ENCODE measurements around the gene WDR45. TPM values are rescaled to one million over a fixed set of nuclear protein-coding genes. Genes with fewer than 3 reads are reported as not detected.
"Not testable (repeated sequence)": the region's sequence is repeated elsewhere in the genome, so short reads cannot be mapped to it uniquely, and the experiment has no call there.

The WDR45 gene
- 100 to 1,000 TPM in 1 of 4 donors, 10 to 100 TPM in 3; 65.8 to 122 (median 86.8) TPM for total RNA-seq

DNA sequence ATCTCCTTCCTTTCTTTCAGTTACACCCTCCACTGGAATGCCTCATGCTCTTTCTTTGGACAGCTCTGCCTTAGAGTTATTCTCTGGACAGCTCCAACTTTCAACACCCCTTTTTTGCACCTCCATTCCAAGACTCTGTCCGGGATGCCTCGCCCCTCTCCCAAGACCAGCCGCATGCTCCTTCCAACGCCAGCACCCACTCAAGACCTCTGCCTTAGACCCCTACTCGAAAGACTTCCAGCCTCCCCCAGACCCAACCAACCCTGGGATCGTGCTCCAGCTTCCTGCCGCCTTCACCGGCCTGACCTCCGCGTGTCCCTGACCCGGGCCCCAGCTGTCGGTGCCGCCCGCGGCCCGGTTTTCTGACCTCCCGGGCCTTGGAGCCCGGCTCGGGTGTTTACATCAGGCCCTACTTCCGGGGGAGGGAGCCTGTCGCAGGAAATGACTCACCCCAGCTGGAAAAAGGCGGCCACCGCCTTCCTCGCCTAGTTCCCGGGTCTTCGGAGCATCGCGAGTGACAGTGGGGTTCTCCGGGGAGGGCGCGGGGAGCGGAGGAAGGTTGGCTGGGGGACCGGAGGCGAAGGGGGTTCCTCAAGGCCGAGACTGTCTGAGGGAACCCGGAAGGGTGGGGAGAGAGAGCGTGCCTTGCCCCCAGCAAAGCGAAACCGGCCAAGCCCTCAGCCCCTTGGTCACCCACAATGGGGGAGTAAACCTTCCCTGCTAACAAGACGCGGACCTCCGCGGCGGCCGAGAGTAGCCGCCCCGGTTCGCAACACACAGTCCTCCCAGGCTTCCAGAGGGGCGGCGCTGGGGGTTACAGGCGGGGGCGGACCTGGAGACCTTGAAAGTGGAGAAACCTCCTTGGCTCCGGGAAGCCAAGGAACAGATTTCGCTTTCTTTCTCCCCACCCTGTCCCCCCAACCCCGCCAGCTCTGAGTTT is at the start of gene WDR45:
Gene WDR45 (minus strand): TSS at position 399 of the 940 bp plus-strand sequence. CDS start 1,792 bp downstream, outside the sequence.
- Histone ChIP-seq H3K36me3 (peaks cover 5% of the 10 kb centered on the region), H3K27ac (peak within 1 kb of the TSS; percentile 94), H3K4me3 (peak within 1 kb of the TSS; percentile 61), H3K9me3 (no peaks in the 10 kb centered on the region), H3K27me3 (no peaks in the 10 kb centered on the region), H3K4me1 (peaks cover 9% of the 10 kb centered on the region)
- peak; percentile 50 to 65 for TF ChIP-seq POLR2A (IDR thresholded peaks at IDR 0.05)
- TF ChIP-seq, protein P1, sequence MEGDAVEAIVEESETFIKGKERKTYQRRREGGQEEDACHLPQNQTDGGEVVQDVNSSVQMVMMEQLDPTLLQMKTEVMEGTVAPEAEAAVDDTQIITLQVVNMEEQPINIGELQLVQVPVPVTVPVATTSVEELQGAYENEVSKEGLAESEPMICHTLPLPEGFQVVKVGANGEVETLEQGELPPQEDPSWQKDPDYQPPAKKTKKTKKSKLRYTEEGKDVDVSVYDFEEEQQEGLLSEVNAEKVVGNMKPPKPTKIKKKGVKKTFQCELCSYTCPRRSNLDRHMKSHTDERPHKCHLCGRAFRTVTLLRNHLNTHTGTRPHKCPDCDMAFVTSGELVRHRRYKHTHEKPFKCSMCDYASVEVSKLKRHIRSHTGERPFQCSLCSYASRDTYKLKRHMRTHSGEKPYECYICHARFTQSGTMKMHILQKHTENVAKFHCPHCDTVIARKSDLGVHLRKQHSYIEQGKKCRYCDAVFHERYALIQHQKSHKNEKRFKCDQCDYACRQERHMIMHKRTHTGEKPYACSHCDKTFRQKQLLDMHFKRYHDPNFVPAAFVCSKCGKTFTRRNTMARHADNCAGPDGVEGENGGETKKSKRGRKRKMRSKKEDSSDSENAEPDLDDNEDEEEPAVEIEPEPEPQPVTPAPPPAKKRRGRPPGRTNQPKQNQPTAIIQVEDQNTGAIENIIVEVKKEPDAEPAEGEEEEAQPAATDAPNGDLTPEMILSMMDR (IDR thresholded peaks at IDR 0.05): no peak
- TF ChIP-seq EP300 (IDR thresholded peaks at IDR 0.05): no peak
- no peak for TF ChIP-seq POLR2AphosphoS5 (IDR thresholded peaks at IDR 0.05)
- DNase-seq (ENCODE audit: low spot score in 2 of 2): peak; percentile 86 to 87
- WGBS: 38% methylated on average over 43 of the region's 55 CpGs

DNA sequence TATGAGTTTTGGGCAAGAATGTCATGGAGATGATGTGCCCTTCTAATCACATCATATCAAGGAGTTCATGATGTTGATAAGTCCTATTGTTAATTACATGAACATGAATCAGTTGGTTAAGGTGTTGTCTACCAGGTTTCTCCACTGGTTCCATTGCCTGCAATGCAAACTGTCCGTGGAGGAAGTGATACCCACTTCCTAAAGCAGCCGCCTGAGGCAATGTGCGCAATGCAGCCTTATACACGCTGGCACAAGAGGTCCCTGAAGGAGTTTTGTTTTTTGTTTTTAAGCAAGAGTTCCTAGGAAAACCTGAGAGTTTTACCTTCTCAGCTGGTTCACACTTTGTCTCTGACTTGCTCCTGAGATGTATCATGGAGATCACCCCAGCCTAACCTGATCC is 49.7 kb upstream of the WDR45 start:
- WGBS: 76% methylated on average over 4 of the region's 4 CpGs
- H3K4me3 ChIP-seq: no peak overlapping the region
- no peak for DNase-seq (ENCODE audit: low spot score in 2 of 2)
- TF ChIP-seq, protein P1 (IDR thresholded peaks at IDR 0.05): no peak
- H3K9me3 ChIP-seq: no peaks in the 10 kb centered on the region
- H3K27ac ChIP-seq: no peak overlapping the region
- no peaks in the 10 kb centered on the region for H3K36me3 ChIP-seq
- H3K27me3 ChIP-seq: no peaks in the 10 kb centered on the region
- no peaks in the 10 kb centered on the region for H3K4me1 ChIP-seq

DNA sequence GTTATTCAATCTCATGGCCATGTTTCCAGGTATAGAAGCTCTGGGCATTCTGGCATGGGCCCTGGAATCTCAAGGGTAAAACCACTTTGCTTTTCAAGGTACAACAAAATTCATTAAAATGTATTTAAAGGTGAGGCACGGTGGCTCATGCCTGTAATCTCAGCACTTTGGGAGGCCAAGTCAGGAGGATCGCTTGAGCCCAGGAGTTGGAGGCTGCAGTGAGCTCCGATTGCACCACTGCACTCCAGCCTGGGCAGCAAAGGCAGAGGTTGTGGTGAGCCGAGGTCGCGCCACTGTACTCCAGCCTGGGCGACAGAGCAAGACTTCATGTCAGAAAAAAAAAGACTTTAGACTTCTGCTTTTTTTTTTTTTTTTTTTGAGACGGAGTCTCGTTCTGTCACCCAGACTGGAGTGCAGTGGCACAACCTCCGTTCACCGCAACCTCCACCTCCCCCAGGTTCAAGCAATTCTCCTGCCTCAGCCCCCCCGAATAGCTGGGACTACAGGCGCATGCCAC is 48.1 kb upstream of the WDR45 start:
- H3K4me1 ChIP-seq; H3K4me3 ChIP-seq; H3K27me3 ChIP-seq; H3K36me3 ChIP-seq; H3K9me3 ChIP-seq; H3K27ac ChIP-seq; DNase-seq (ENCODE audit: low spot score in 2 of 2): not testable (repeated sequence)
- 85% methylated on average over 13 of the region's 13 CpGs for WGBS

DNA sequence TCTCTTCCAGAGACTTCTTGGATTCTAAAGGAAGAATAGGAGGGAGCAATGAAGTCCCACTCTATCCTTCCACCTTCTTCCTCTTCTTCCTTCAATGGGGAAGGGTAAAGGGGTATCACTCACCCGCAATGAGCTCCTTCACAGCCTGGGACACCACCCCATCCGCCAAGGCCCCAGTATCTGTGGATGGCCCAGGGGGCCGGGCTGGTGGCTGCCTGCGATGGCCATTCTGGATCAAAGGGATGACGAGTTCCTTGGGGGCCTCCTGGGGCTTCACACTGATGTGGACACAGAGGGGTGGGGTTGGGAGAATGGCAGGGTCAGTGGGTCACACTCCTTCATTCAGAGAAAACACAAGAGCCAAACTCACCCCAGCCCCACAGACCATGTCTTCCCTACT is 42.8 kb upstream of the WDR45 start:
- H3K27ac ChIP-seq: no peak overlapping the region
- H3K27me3 ChIP-seq: no peaks in the 10 kb centered on the region
- H3K4me3 ChIP-seq: peak overlapping the region; percentile 68
- no peaks in the 10 kb centered on the region for H3K9me3 ChIP-seq
- no peak for TF ChIP-seq POLR2AphosphoS5 (IDR thresholded peaks at IDR 0.05)
- peaks cover 11% of the 10 kb centered on the region for H3K4me1 ChIP-seq
- 93% methylated on average over 4 of the region's 5 CpGs for WGBS
- DNase-seq (ENCODE audit: low spot score in 2 of 2): no peak
- H3K36me3 ChIP-seq: peaks cover 21% of the 10 kb centered on the region

DNA sequence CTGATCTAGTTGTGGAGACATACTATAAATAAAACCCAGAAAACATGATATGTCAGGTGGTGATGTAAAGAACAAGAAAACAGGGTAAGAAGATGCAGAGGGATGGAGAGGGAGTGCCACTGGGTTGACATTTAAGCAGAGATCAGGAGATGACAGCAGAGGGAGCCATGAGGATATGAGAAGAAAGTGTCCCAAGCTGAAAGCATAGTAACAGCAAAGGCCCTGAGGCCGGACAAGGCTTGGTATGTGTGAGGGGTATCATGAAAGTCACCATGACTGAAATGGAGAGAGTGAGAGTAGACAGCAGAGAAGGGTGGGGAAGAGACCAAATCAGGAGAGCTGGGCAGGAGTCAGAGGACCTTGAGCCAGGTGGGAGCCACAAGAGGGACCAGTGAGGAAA is 40.4 kb upstream of the WDR45 start:
- TF ChIP-seq EP300 (IDR thresholded peaks at IDR 0.05) (no peak), POLR2AphosphoS5 (IDR thresholded peaks at IDR 0.05) (no peak), POLR2A (IDR thresholded peaks at IDR 0.05) (no peak)
- TF ChIP-seq, protein P1 (IDR thresholded peaks at IDR 0.05): no peak
- DNase-seq (ENCODE audit: low spot score in 2 of 2): no peak
- H3K27me3 ChIP-seq: no peaks in the 10 kb centered on the region
- H3K4me3 ChIP-seq: no peak overlapping the region
- no peaks in the 10 kb centered on the region for H3K9me3 ChIP-seq
- H3K4me1 ChIP-seq: peaks cover 11% of the 10 kb centered on the region
- H3K27ac ChIP-seq: no peak overlapping the region
- peaks cover 42% of the 10 kb centered on the region for H3K36me3 ChIP-seq
- 77% methylated on average over 1 of the region's 1 CpG for WGBS

DNA sequence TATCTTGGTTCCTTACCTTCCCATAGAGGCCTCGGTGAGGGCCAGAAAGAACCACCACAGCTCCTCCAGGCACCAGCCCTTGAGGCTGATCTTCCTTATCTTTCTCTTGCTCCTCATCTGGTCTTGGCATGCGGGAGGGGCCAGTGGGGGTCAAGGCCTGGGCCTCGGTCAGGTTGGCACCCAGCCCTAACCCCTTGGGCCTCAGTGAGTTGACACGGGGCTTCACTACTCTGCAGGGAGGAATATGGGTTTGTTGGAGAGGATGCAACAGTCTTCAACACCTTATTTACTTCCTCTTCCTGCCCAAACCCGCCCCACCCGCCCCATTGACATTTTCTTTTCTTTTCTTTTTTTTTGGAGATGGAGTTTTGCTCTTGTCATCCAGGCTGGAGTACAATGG is 37.9 kb upstream of the WDR45 start:
- no peak for DNase-seq (ENCODE audit: low spot score in 2 of 2)
- WGBS: 75% methylated on average over 6 of the region's 6 CpGs
- no peaks in the 10 kb centered on the region for H3K27me3 ChIP-seq
- no peak overlapping the region for H3K27ac ChIP-seq
- TF ChIP-seq POLR2AphosphoS5 (IDR thresholded peaks at IDR 0.05): no peak
- TF ChIP-seq POLR2A (IDR thresholded peaks at IDR 0.05): no peak
- no peak for TF ChIP-seq EP300 (IDR thresholded peaks at IDR 0.05)
- TF ChIP-seq, protein P1 (IDR thresholded peaks at IDR 0.05): no peak
- H3K36me3 ChIP-seq: peaks cover 57% of the 10 kb centered on the region
- H3K4me3 ChIP-seq: no peak overlapping the region
- no peaks in the 10 kb centered on the region for H3K9me3 ChIP-seq
- peaks cover 7% of the 10 kb centered on the region for H3K4me1 ChIP-seq
